A549 (cell line): ENCODE results near the gene TRPV3. TPM values are rescaled to one million over a fixed set of nuclear protein-coding genes. Genes with fewer than 3 reads are reported as not detected.

Experiments used
- ATAC-seq, 2 experiments: fragments of 200-7000 bp in 1 of 2; fragments of >200 bp in 1 of 2; cut with Nextera tagmentation in 1 of 2; cut with Tn5 transposase in 1 of 2; 3 replicates each; pipeline versions ENCODE4 v1.8.0 to v1.9.1; 2018 to 2020; ENCODE audit warnings: mild to moderate bottlenecking in 1 of 2, moderate library complexity in 1 of 2
- CTCF ChIA-PET: fragments of 300-600 bp; sonication (Branson Sonifier 250); formaldehyde crosslinking; extraction: SDS; loops from one replicate; lab custom pipeline; 2021; ENCODE audit warnings: antibody characterized with exemption, inconsistent platforms; lab: Yijun Ruan, JAX
- POLR2A ChIA-PET: fragments of 350-600 bp; formaldehyde crosslinking; extraction: SDS; loops from one replicate; lab custom pipeline; 2021; ENCODE audit warnings: antibody characterized with exemption, inconsistent platforms; lab: Yijun Ruan, JAX
- DNase-seq, 2 experiments: peaks; one replicate each; pipeline versions ENCODE4 v3.0.0 to v3.0.0-alpha.2; 2011 to 2016; ENCODE audit warnings: low read depth in 1 of 2, low spot score in 1 of 2
- FAIRE-seq: peaks from 2 replicates; lab custom pipeline; 2011; peaks lifted over from hg19 to GRCh38; lab: Jason Lieb, UNC
- H3K27ac ChIP-seq, 2 experiments: fragments of >200 bp; sonication (Bioruptor Twin); formaldehyde crosslinking; 3 replicates each; pipeline ENCODE4 v1.5.1; 2016 to 2017
- H3K4me1 ChIP-seq: fragments of >200 bp; sonication (Bioruptor Twin); formaldehyde crosslinking; 3 replicates; pipeline ENCODE4 v1.6.1; 2016
- H3K4me2 ChIP-seq: fragments of >200 bp; sonication (Bioruptor Twin); formaldehyde crosslinking; 3 replicates; pipeline ENCODE4 v1.6.1; 2016
- H3K4me3 ChIP-seq: fragments of >200 bp; sonication (Bioruptor Twin); formaldehyde crosslinking; 3 replicates; pipeline ENCODE4 v1.5.1; 2016
- H3K9me3 ChIP-seq: fragments of >200 bp; sonication (Bioruptor Twin); formaldehyde crosslinking; 3 replicates; pipeline ENCODE4 v1.6.1; 2016
- CBX2 ChIP-seq: fragments of 200-600 bp; sonication (generic); IDR thresholded peaks from 2 replicates; pipeline ENCODE4 v1.6.1; 2016; ENCODE audit warnings: low read depth, mild to moderate bottlenecking, borderline replicate concordance
- CHD2 ChIP-seq: fragments of 150-350 bp; IDR thresholded peaks from 2 replicates; pipeline ENCODE4 v1.6.1; 2014; ENCODE audit warnings: low read length; ENCODE audit not compliant: partially characterized antibody
- EHMT2 ChIP-seq: fragments of 200-600 bp; sonication (generic); IDR thresholded peaks from 2 replicates; pipeline ENCODE4 v1.6.1; 2016; ENCODE audit warnings: antibody characterized with exemption, low read depth, mild to moderate bottlenecking, moderate library complexity
- FOSB ChIP-seq: fragments of 250-450 bp; sonication (Bioruptor Pico); IDR thresholded peaks from 2 replicates; pipeline ENCODE4 v1.5.0; 2020; ENCODE audit warnings: mild to moderate bottlenecking, moderate library complexity
- FOSL2 ChIP-seq, 2 experiments: fragments of 450-650 bp in 1 of 2; fragments of >200 bp in 1 of 2; sonication (Bioruptor Twin) in 1 of 2; formaldehyde crosslinking; IDR thresholded peaks; 2 replicates each; pipeline versions ENCODE4 v1.5.0 to v1.6.1; 2016 to 2020; ENCODE audit warnings: mild to moderate bottlenecking in 1 of 2, moderate library complexity in 1 of 2
- FOXS1 ChIP-seq: fragments of 250-450 bp; sonication (Bioruptor Pico); IDR thresholded peaks from 2 replicates; pipeline ENCODE4 v1.5.0; 2020; ENCODE audit warnings: mild to moderate bottlenecking, moderate library complexity
- HEYL ChIP-seq: fragments of 250-450 bp; sonication (Bioruptor Pico); IDR thresholded peaks from 2 replicates; pipeline ENCODE4 v1.8.0; 2021; ENCODE audit warnings: mild to moderate bottlenecking, moderate library complexity
- HOXB13 ChIP-seq: fragments of 250-450 bp; sonication (Bioruptor Pico); IDR thresholded peaks from 2 replicates; pipeline ENCODE4 v1.5.0; 2020; ENCODE audit warnings: low read depth, mild to moderate bottlenecking, moderate library complexity
- HOXB5 ChIP-seq: fragments of 250-450 bp; sonication (Bioruptor Pico); IDR thresholded peaks from 2 replicates; pipeline ENCODE4 v1.5.0; 2020; ENCODE audit warnings: mild to moderate bottlenecking, moderate library complexity
- JUNB ChIP-seq: fragments of >200 bp; sonication (Bioruptor Twin); formaldehyde crosslinking; IDR thresholded peaks from 2 replicates; pipeline ENCODE4 v1.6.1; 2016
- MYC ChIP-seq: IDR thresholded peaks from 2 replicates; pipeline ENCODE4 v1.6.1; 2012; ENCODE audit warnings: mild to moderate bottlenecking, inconsistent platforms, low read length, improper control_type of control experiment, borderline replicate concordance
- NFE2L2 ChIP-seq: fragments of 150-350 bp; conservative IDR thresholded peaks from 2 replicates; pipeline ENCODE4 v1.6.1; 2014; ENCODE audit warnings: low read length
- POLR2A ChIP-seq: IDR thresholded peaks from 2 replicates; pipeline ENCODE4 v1.6.1; 2012; ENCODE audit warnings: mild to moderate bottlenecking, low read length
- RARB ChIP-seq: fragments of 250-450 bp; sonication (Bioruptor Pico); IDR thresholded peaks from 2 replicates; pipeline ENCODE4 v1.8.0; 2021; ENCODE audit warnings: mild to moderate bottlenecking, moderate library complexity
- RNF2 ChIP-seq: fragments of 200-600 bp; sonication (generic); IDR thresholded peaks from 2 replicates; pipeline ENCODE4 v1.6.1; 2016; ENCODE audit warnings: low read depth, mild to moderate bottlenecking, antibody characterized with exemption, moderate library complexity, borderline replicate concordance
- TFCP2L1 ChIP-seq: fragments of 250-450 bp; sonication (Bioruptor Pico); IDR thresholded peaks from 2 replicates; pipeline ENCODE4 v1.5.0; 2021; ENCODE audit warnings: mild to moderate bottlenecking
- ZFP36 ChIP-seq: fragments of 450-650 bp; IDR thresholded peaks from 2 replicates; pipeline ENCODE4 v1.6.1; 2014; ENCODE audit warnings: borderline replicate concordance; ENCODE audit not compliant: partially characterized antibody
- ZSCAN20 ChIP-seq: fragments of 250-450 bp; sonication (Bioruptor Pico); IDR thresholded peaks from 2 replicates; pipeline ENCODE4 v1.8.0; 2022; ENCODE audit warnings: mild to moderate bottlenecking, moderate library complexity
- WGBS: methylation state at CpG from one replicate; pipeline ENCODE4 v1.1.6; 2017; ENCODE audit errors: missing lambda C conversion rate; 5-methylcytosine and 5-hydroxymethylcytosine counted together
- polyA plus RNA-seq, 4 experiments: library from polyadenylated mRNA; depleted of rRNA in 3 of 4; stranded (reverse); fragments of >200 nt; fragmentation: RNase III in 1 of 4; extraction: RNeasy Plus Mini Kit Qiagen cat#74134 plus additional on column Dnase treatment in 1 of 4; gene quantifications; 2 replicates in 3 of 4; 3 replicates in 1 of 4; pipeline ENCODE4 v1.2.3, GENCODE V29; 2011 to 2017
- TF ChIP-seq, protein P1 (sequence below): IDR thresholded peaks from 2 replicates; pipeline ENCODE4 v1.6.1; 2012

The TRPV3 gene
- polyA plus RNA-seq, 2 of the 4 experiments (the other 2 are of a cell fraction), result 0.46 to 1.2 TPM

DNA sequence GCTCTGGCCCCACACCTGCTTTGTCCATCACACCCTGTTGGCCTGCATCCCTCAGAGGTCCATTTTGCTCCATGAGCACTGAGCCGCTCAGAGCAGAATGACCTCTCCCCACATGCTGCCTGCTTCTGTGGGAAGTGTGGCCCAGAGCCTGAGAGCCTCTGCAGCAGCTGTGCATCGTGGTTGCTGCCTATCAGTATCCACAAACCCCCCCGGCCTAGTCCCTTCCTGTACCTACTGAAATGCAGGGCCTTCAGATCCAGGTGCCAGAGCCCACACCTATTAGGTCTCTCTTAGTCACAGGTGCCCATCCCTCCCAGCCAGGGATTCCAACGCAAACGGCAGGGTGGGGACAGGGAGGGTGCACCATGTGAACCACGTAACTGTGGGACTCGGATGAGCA, 16.6 kb upstream of the TRPV3 start:
- DNase-seq, result no peak
- no peak overlapping the region for H3K27ac ChIP-seq

DNA sequence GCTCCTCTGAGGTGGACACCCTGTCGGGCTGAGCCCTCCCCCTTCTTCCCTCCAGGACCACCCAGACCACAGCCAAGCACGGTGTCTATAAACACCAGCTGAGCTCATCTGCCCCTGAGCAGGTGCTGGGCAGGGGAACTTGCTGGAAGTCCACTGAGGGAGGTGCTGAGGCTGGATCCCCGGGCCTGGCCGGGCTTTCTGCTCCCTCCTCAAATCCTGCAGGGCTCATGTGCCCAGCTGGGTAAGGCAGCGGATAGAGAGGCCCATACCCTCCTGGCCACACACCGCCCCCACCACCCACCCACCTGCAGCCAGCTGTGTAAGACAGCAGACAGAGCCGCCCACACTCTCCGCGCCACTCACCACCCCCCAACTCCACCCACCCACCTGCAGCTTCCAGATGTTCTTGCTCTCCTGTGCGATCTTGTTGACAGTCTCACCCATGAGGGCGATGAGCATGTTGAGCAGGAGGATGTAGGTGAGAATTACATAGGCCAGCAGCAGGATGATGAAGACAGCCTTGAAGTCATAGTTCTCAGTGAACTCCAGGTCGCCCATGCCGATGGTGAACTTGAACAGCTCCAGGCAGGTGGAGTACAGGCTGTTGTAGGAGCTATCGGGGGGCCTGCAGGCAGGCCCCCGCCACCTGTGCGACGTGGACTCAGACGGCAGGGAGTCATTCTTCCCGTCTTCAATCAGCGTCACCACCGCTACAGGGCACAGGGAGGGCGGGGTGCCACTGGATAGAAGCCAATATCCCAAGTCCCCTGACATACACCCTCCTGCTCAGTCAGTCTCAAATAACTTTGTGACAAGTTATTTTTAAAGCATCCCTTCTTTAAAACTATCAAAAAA, 15.9 kb upstream of the TRPV3 start:
- CTCF ChIA-PET, result interaction anchor here (2.7 kb wide), 1 partner anchor 524 kb away, joined by 9 read pairs; no protein-coding TSS in a partner anchor
- FAIRE-seq (no peak), ATAC-seq (no peak), DNase-seq (no peak)
- no peak overlapping the region for H3K27ac ChIP-seq
- peaks cover 15% of the 10 kb centered on the region; the same call in 2 of the 3 replicates for H3K4me1 ChIP-seq
- no peak overlapping the region for H3K4me2 ChIP-seq
- WGBS, result 91% methylated on average over 19 of the region's 22 CpGs
- no peak overlapping the region for H3K4me3 ChIP-seq
- TF ChIP-seq MYC (no peak), HOXB5 (CRISPR knock-in tag) (no peak), HOXB13 (no peak), JUNB (no peak), RNF2 (no peak), CBX2 (no peak), CHD2 (no peak), ZFP36 (no peak), RARB (CRISPR knock-in tag) (no peak), EHMT2 (no peak)
- TF ChIP-seq, protein P1, sequence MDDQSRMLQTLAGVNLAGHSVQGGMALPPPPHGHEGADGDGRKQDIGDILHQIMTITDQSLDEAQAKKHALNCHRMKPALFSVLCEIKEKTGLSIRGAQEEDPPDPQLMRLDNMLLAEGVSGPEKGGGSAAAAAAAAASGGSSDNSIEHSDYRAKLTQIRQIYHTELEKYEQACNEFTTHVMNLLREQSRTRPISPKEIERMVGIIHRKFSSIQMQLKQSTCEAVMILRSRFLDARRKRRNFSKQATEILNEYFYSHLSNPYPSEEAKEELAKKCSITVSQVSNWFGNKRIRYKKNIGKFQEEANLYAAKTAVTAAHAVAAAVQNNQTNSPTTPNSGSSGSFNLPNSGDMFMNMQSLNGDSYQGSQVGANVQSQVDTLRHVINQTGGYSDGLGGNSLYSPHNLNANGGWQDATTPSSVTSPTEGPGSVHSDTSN, result no peak
- H3K9me3 ChIP-seq, result no peaks in the 10 kb centered on the region
- POLR2A ChIA-PET, result no interaction called here

More for the DNA sequence above, 16.6 kb upstream of the TRPV3 start:
- TF ChIP-seq CBX2 (no peak), ZSCAN20 (no peak), TFCP2L1 (no peak), JUNB (no peak), POLR2A (no peak), ZFP36 (no peak), HEYL (CRISPR knock-in tag) (no peak)
- H3K4me1 ChIP-seq, result peaks cover 15% of the 10 kb centered on the region; the same call in 2 of the 3 replicates
- CTCF ChIA-PET, result interaction anchor here (2.7 kb wide), 1 partner anchor 525 kb away, joined by 9 read pairs; no protein-coding TSS in a partner anchor
- WGBS, result 86% methylated on average over 7 of the region's 7 CpGs
- no peak for ATAC-seq
- no peaks in the 10 kb centered on the region for H3K9me3 ChIP-seq
- H3K4me2 ChIP-seq, result no peak overlapping the region
- no peak overlapping the region for H3K4me3 ChIP-seq
- POLR2A ChIA-PET, result no interaction called here
- no peak for FAIRE-seq

DNA sequence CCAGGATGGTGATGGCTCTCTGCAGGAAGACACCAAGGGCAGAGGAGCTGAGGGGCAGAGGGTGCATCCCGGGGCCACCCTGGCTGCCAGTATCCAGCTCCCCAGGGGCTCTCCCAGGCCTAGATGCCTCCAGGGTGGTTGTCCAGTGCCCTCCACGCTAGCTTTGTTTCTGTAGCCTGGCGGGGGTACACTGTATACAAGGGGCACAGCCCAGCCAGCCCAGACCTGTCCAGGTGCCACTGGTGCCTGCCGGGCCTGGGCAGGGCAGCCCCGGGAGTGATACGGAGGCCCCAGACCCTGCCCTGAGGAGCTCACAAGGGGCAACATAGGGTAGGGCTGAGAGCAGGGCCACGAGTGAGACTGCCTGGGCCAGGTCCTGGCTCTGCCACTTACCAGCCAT, 14.6 kb upstream of the TRPV3 start:
- TF ChIP-seq RARB (CRISPR knock-in tag) (no peak), RNF2 (no peak), FOSB (CRISPR knock-in tag) (no peak), FOSL2 (IDR thresholded peaks at IDR 0.05) (no peak), FOSL2 (CRISPR knock-in tag; IDR thresholded peaks at IDR 0.05) (no peak), HOXB5 (CRISPR knock-in tag) (no peak), HEYL (CRISPR knock-in tag) (no peak), EHMT2 (no peak), MYC (no peak), FOXS1 (no peak), NFE2L2 (no peak)
- ATAC-seq (no peak; a peak in 1 of 6 replicates), DNase-seq (no peak), FAIRE-seq (no peak)
- H3K4me1 ChIP-seq, result peaks cover 15% of the 10 kb centered on the region; the same call in 2 of the 3 replicates
- no peak overlapping the region for H3K4me2 ChIP-seq
- H3K4me3 ChIP-seq, result no peak overlapping the region
- 92% methylated on average over 6 of the region's 7 CpGs for WGBS
- ChIA-PET POLR2A (no interaction called here), CTCF (interaction anchor here (1.4 to 2.7 kb wide), 2 partner anchors 523 to 524 kb away, joined by 4 to 9 read pairs; no protein-coding TSS in a partner anchor)
- no peak overlapping the region for H3K27ac ChIP-seq
- H3K9me3 ChIP-seq, result no peaks in the 10 kb centered on the region
